IgD-negative memory B cell (primary cell): Measurements from ENCODE around the gene COL1A1. TPM values are rescaled to one million over a fixed set of nuclear protein-coding genes. Genes with fewer than 3 reads are reported as not detected.

Experiments
- H3K27ac Mint-ChIP-seq, 3 donors: one replicate each; pipeline ENCODE4 v1.8.0; 2020 to 2022; ENCODE audit warnings: mild to moderate bottlenecking in 3 of 3, mixed read lengths in 3 of 3, moderate library complexity in 1 of 3
- H3K27me3 Mint-ChIP-seq: one replicate; pipeline ENCODE4 v1.8.0; 2021; ENCODE audit warnings: mixed read lengths
- H3K36me3 Mint-ChIP-seq: one replicate; pipeline ENCODE4 v1.8.0; 2020; ENCODE audit warnings: mild to moderate bottlenecking, mixed read lengths
- H3K4me1 Mint-ChIP-seq, 3 donors: one replicate each; pipeline ENCODE4 v1.8.0; 2020 to 2022; ENCODE audit warnings: mixed read lengths in 3 of 3, mild to moderate bottlenecking in 1 of 3
- H3K4me3 Mint-ChIP-seq, 4 donors: one replicate each; pipeline ENCODE4 v1.8.0; 2020 to 2022; ENCODE audit warnings: mild to moderate bottlenecking in 4 of 4, mixed read lengths in 4 of 4, moderate library complexity in 3 of 4
- H3K9me3 Mint-ChIP-seq, 3 donors: one replicate each; pipeline ENCODE4 v1.8.0; 2020 to 2021; ENCODE audit warnings: mixed read lengths in 3 of 3, mild to moderate bottlenecking in 1 of 3
- polyA plus RNA-seq: library from polyadenylated mRNA; unstranded; fragments of 300-500 nt; fragmentation: Illumina TruSeq; gene quantifications from one replicate; pipeline ENCODE4 v1.2.3, GENCODE V29; 2021

COL1A1 gene
- polyA plus RNA-seq = 0.74 TPM

- H3K4me3 Mint-ChIP-seq = peak within 1 kb of the TSS; percentile 71 to 95 (median 88)
- H3K4me1 Mint-ChIP-seq = peaks cover 8 to 26% (median 8%) of the 10 kb centered on the region in 3 donors
- H3K9me3 Mint-ChIP-seq = no peaks in the 10 kb centered on the region
- H3K36me3 Mint-ChIP-seq = no peaks in the 10 kb centered on the region
- H3K27me3 Mint-ChIP-seq = peaks cover 53% of the 10 kb centered on the region
- peak within 1 kb of the TSS in 2 of 3 donors; percentile 88 to 95 for H3K27ac Mint-ChIP-seq
Observed at GRCh38 chr17:50201276-50201854, at the start of gene COL1A1. Gene COL1A1, minus strand, starts transcription at chr17:50201631. Its CDS starts 118 bp downstream, at chr17:50201513.

GRCh38 chr17:50248255-50248654 is 46.8 kb upstream of the COL1A1 start:
- Mint-ChIP-seq H3K4me3 (no peak overlapping the region), H3K27ac (peak overlapping the region in 2 of 3 donors; percentile 6 to 40), H3K27me3 (peaks cover 10% of the 10 kb centered on the region), H3K9me3 (peaks cover 8 to 20% (median 19%) of the 10 kb centered on the region in 3 donors), H3K4me1 (no peaks in the 10 kb centered on the region), H3K36me3 (peaks cover 2% of the 10 kb centered on the region)

- Mint-ChIP-seq H3K4me1 (no peaks in the 10 kb centered on the region), H3K9me3 (peaks cover 4 to 17% (median 16%) of the 10 kb centered on the region in 3 donors), H3K27ac (no peak overlapping the region), H3K4me3 (no peak overlapping the region), H3K27me3 (peaks cover 7% of the 10 kb centered on the region), H3K36me3 (peaks cover 2% of the 10 kb centered on the region)
Observed at GRCh38 chr17:50244771-50245170, 43.3 kb upstream of the COL1A1 start.

GRCh38 chr17:50241431-50241830 is 40.0 kb upstream of the COL1A1 start:
- Mint-ChIP-seq H3K4me1 (no peaks in the 10 kb centered on the region), H3K4me3 (peak overlapping the region in 1 of 4 donors; percentile 18), H3K9me3 (no peaks in the 10 kb centered on the region), H3K36me3 (peaks cover 2% of the 10 kb centered on the region), H3K27me3 (peaks cover 10% of the 10 kb centered on the region), H3K27ac (no peak overlapping the region)

GRCh38 chr17:50240851-50241250 is 39.4 kb upstream of the COL1A1 start:
- peaks cover 2% of the 10 kb centered on the region for H3K36me3 Mint-ChIP-seq
- peaks cover 13% of the 10 kb centered on the region for H3K27me3 Mint-ChIP-seq
- no peak overlapping the region for H3K27ac Mint-ChIP-seq
- H3K4me3 Mint-ChIP-seq = peak overlapping the region in 1 of 4 donors; percentile 19
- H3K9me3 Mint-ChIP-seq = peaks cover 0 to under 1% (median 0%) of the 10 kb centered on the region in 3 donors
- no peaks in the 10 kb centered on the region for H3K4me1 Mint-ChIP-seq

GRCh38 chr17:50239937-50240336 is 38.5 kb upstream of the COL1A1 start:
- Mint-ChIP-seq H3K9me3 (peaks cover 0 to 5% (median 0%) of the 10 kb centered on the region in 3 donors), H3K27me3 (peaks cover 13% of the 10 kb centered on the region), H3K27ac (no peak overlapping the region), H3K4me1 (no peaks in the 10 kb centered on the region), H3K36me3 (peaks cover 2% of the 10 kb centered on the region), H3K4me3 (no peak overlapping the region)

GRCh38 chr17:50238601-50239280 is 37.3 kb upstream of the COL1A1 start:
- H3K4me1 Mint-ChIP-seq = no peaks in the 10 kb centered on the region
- H3K9me3 Mint-ChIP-seq = peaks cover 0 to 5% (median 0%) of the 10 kb centered on the region in 3 donors
- H3K4me3 Mint-ChIP-seq = no peak overlapping the region
- H3K27ac Mint-ChIP-seq = no peak overlapping the region
- peaks cover 17% of the 10 kb centered on the region for H3K27me3 Mint-ChIP-seq
- no peaks in the 10 kb centered on the region for H3K36me3 Mint-ChIP-seq

GRCh38 chr17:50237901-50238300 is 36.5 kb upstream of the COL1A1 start:
- H3K27ac Mint-ChIP-seq = no peak overlapping the region
- H3K36me3 Mint-ChIP-seq = no peaks in the 10 kb centered on the region
- H3K9me3 Mint-ChIP-seq = peaks cover 2 to 7% (median 3%) of the 10 kb centered on the region in 3 donors
- H3K4me1 Mint-ChIP-seq = no peaks in the 10 kb centered on the region
- peaks cover 19% of the 10 kb centered on the region for H3K27me3 Mint-ChIP-seq
- no peak overlapping the region for H3K4me3 Mint-ChIP-seq

- H3K9me3 Mint-ChIP-seq = peaks cover 2 to 11% (median 7%) of the 10 kb centered on the region in 3 donors
- H3K4me3 Mint-ChIP-seq = no peak overlapping the region
- no peak overlapping the region for H3K27ac Mint-ChIP-seq
- peaks cover 19% of the 10 kb centered on the region for H3K27me3 Mint-ChIP-seq
- no peaks in the 10 kb centered on the region for H3K36me3 Mint-ChIP-seq
- H3K4me1 Mint-ChIP-seq = no peaks in the 10 kb centered on the region
Observed at GRCh38 chr17:50234581-50234980, 33.1 kb upstream of the COL1A1 start.

GRCh38 chr17:50225701-50226240 is 24.3 kb upstream of the COL1A1 start:
- H3K27ac Mint-ChIP-seq = peak overlapping the region in 1 of 3 donors; percentile 40
- peaks cover 2% of the 10 kb centered on the region for H3K36me3 Mint-ChIP-seq
- peaks cover 9 to 30% (median 22%) of the 10 kb centered on the region in 3 donors for H3K9me3 Mint-ChIP-seq
- peaks cover 0 to 3% (median 0%) of the 10 kb centered on the region in 3 donors for H3K4me1 Mint-ChIP-seq
- H3K27me3 Mint-ChIP-seq = peaks cover 4% of the 10 kb centered on the region
- peak overlapping the region in 1 of 4 donors; percentile 70 for H3K4me3 Mint-ChIP-seq

- Mint-ChIP-seq H3K27me3 (peaks cover 7% of the 10 kb centered on the region), H3K4me3 (no peak overlapping the region)
Observed at GRCh38 chr17:50222922-50223321, 21.5 kb upstream of the COL1A1 start.

GRCh38 chr17:50221864-50222545 is 20.6 kb upstream of the COL1A1 start:
- peaks cover 4 to 19% (median 9%) of the 10 kb centered on the region in 3 donors for H3K9me3 Mint-ChIP-seq
- H3K27me3 Mint-ChIP-seq = peaks cover 7% of the 10 kb centered on the region
- H3K36me3 Mint-ChIP-seq = peaks cover 2% of the 10 kb centered on the region
- no peak overlapping the region for H3K4me3 Mint-ChIP-seq
- H3K27ac Mint-ChIP-seq = no peak overlapping the region
- H3K4me1 Mint-ChIP-seq = peaks cover 0 to 3% (median 0%) of the 10 kb centered on the region in 3 donors

More at GRCh38 chr17:50222922-50223321, 21.5 kb upstream of the COL1A1 start:
- no peak overlapping the region for H3K27ac Mint-ChIP-seq
- peaks cover 6 to 23% (median 12%) of the 10 kb centered on the region in 3 donors for H3K9me3 Mint-ChIP-seq
- H3K4me1 Mint-ChIP-seq = peaks cover 0 to 3% (median 0%) of the 10 kb centered on the region in 3 donors
- peaks cover 2% of the 10 kb centered on the region for H3K36me3 Mint-ChIP-seq

GRCh38 chr17:50221266-50221863 is 19.9 kb upstream of the COL1A1 start:
- Mint-ChIP-seq H3K4me3 (peak overlapping the region in 1 of 4 donors; percentile 63), H3K4me1 (peaks cover 0 to 3% (median 0%) of the 10 kb centered on the region in 3 donors), H3K27me3 (peaks cover 7% of the 10 kb centered on the region), H3K27ac (no peak overlapping the region), H3K36me3 (peaks cover 2% of the 10 kb centered on the region), H3K9me3 (peaks cover 3 to 14% (median 8%) of the 10 kb centered on the region in 3 donors)

- peaks cover 0 to 3% (median 0%) of the 10 kb centered on the region in 3 donors for H3K4me1 Mint-ChIP-seq
- peaks cover 2% of the 10 kb centered on the region for H3K36me3 Mint-ChIP-seq
- peaks cover 7% of the 10 kb centered on the region for H3K27me3 Mint-ChIP-seq
- H3K9me3 Mint-ChIP-seq = peaks cover 3 to 11% (median 8%) of the 10 kb centered on the region in 3 donors
- no peak overlapping the region for H3K4me3 Mint-ChIP-seq
- no peak overlapping the region for H3K27ac Mint-ChIP-seq
Observed at GRCh38 chr17:50220811-50221210, 19.4 kb upstream of the COL1A1 start.
